HG02571 (cell line): ENCODE results near the gene NDUFS1.
"Not testable (repeated sequence)": the region's sequence is repeated elsewhere in the genome, so short reads cannot be mapped to it uniquely, and the experiment has no call there.

Experiments used
- ATAC-seq: cut with Tn5 transposase; IDR thresholded peaks from one replicate; pipeline ENCODE4 v1.9.1; 2021; ENCODE audit warnings: mild to moderate bottlenecking, moderate library complexity; ENCODE audit not compliant: unreplicated experiment

The NDUFS1 gene

GRCh38 chr2:206163251-206163880, 4.1 kb upstream of the NDUFS1 start:
- ATAC-seq, result no peak

GRCh38 chr2:206162401-206162800, 3.2 kb upstream of the NDUFS1 start:
- not testable (repeated sequence) for ATAC-seq

- no peak for ATAC-seq
These were observed 1.5 kb upstream of the NDUFS1 start for GRCh38 chr2:206160807-206161179.

- peak; percentile 50 for ATAC-seq
These were observed 1.0 kb upstream of the NDUFS1 start for GRCh38 chr2:206160125-206160806.

GRCh38 chr2:206158563-206159345, 490 bp downstream of the NDUFS1 start:
- peak; percentile 7 for ATAC-seq

- ATAC-seq, result not testable (repeated sequence)
These were observed 2.2 kb downstream of the NDUFS1 start for GRCh38 chr2:206157014-206157413.

- ATAC-seq, result peak; percentile 37
These were observed 5.0 kb downstream of the NDUFS1 start for GRCh38 chr2:206154197-206154596.

- no peak for ATAC-seq
These were observed 8.6 kb downstream of the NDUFS1 start for GRCh38 chr2:206150631-206151030.

GRCh38 chr2:206150168-206150567, 9.1 kb downstream of the NDUFS1 start:
- no peak for ATAC-seq

GRCh38 chr2:206149330-206149729, 9.9 kb downstream of the NDUFS1 start:
- ATAC-seq, result no peak

GRCh38 chr2:206145665-206146064, 13.6 kb downstream of the NDUFS1 start:
- no peak for ATAC-seq

- no peak for ATAC-seq
These were observed 14.9 kb downstream of the NDUFS1 start for GRCh38 chr2:206144383-206144782.

GRCh38 chr2:206143451-206143850, 15.8 kb downstream of the NDUFS1 start:
- ATAC-seq, result no peak

- no peak for ATAC-seq
These were observed 31.6 kb downstream of the NDUFS1 start for GRCh38 chr2:206127656-206128055.

- ATAC-seq, result no peak
These were observed 33.3 kb downstream of the NDUFS1 start for GRCh38 chr2:206125901-206126300.

GRCh38 chr2:206122569-206122968, 36.7 kb downstream of the NDUFS1 start:
- not testable (repeated sequence) for ATAC-seq

GRCh38 chr2:206116278-206116677, 43.0 kb downstream of the NDUFS1 start:
- ATAC-seq, result no peak

GRCh38 chr2:206115026-206115578, 44.1 kb downstream of the NDUFS1 start:
- no peak for ATAC-seq

- ATAC-seq, result no peak
These were observed 46.2 kb downstream of the NDUFS1 start for GRCh38 chr2:206112846-206113547.

GRCh38 chr2:206112108-206112507, 47.1 kb downstream of the NDUFS1 start:
- ATAC-seq, result no peak

- no peak for ATAC-seq
These were observed 50.5 kb downstream of the NDUFS1 start for GRCh38 chr2:206108713-206109112.
